Lower leg skin (tissue), 3 donors: ENCODE results near the gene TCEA2.

Source experiments
- CTCF ChIP-seq, 3 donors: fragments of 450-650 bp; IDR thresholded peaks; one replicate each; pipeline ENCODE4 v1.5.1; 2016; ENCODE audit warnings: antibody characterized with exemption in 3 of 3, mild to moderate bottlenecking in 3 of 3, moderate library complexity in 2 of 3
- POLR2A ChIP-seq, 2 donors: fragments of 450-650 bp; IDR thresholded peaks; one replicate each; pipeline ENCODE4 v1.6.1; 2016 to 2017; ENCODE audit warnings: antibody characterized with exemption in 2 of 2, mild to moderate bottlenecking in 1 of 2, moderate library complexity in 1 of 2

- no peak for TF ChIP-seq POLR2A (IDR thresholded peaks at IDR 0.05)
- no peak for TF ChIP-seq CTCF (IDR thresholded peaks at IDR 0.05)
Measured at GRCh38 chr20:64109831-64110391, 46.9 kb downstream of the TCEA2 start.
